Esophagus squamous epithelium (tissue), 5 donors: ENCODE data around the gene TBL2. TPM values are rescaled to one million over a fixed set of nuclear protein-coding genes. Genes with fewer than 3 reads are reported as not detected.
"Not testable (repeated sequence)": the region's sequence is repeated elsewhere in the genome, so short reads cannot be mapped to it uniquely, and the experiment has no call there.

ENCODE experiments used
- DNase-seq: peaks from one replicate; lab custom pipeline; 2025; lab: John Stamatoyannopoulos, UW
- H3K27ac ChIP-seq, 4 donors: fragments of 200-600 bp; sonication (generic); one replicate each; pipeline ENCODE4 v1.5.1; 2016 to 2019; ENCODE audit warnings: mild to moderate bottlenecking in 1 of 4
- H3K27me3 ChIP-seq, 4 donors: fragments of 200-600 bp; sonication (generic); 1 replicate in 3 of 4; 2 replicates in 1 of 4; pipeline versions ENCODE4 v1.5.1 to v1.6.0; 2017 to 2021; ENCODE audit warnings: antibody characterized with exemption in 1 of 4
- H3K36me3 ChIP-seq, 3 donors: fragments of 200-600 bp; sonication (generic); one replicate each; pipeline ENCODE4 v1.5.1; 2016 to 2019
- H3K4me1 ChIP-seq, 3 donors: fragments of 200-600 bp; sonication (generic); one replicate each; pipeline ENCODE4 v1.5.1; 2017 to 2019
- H3K4me3 ChIP-seq, 4 donors: fragments of 200-600 bp; sonication (generic); 1 replicate in 3 of 4; 2 replicates in 1 of 4; pipeline ENCODE4 v1.5.1; 2016 to 2019; ENCODE audit warnings: mild to moderate bottlenecking in 2 of 4, moderate library complexity in 1 of 4
- H3K9me3 ChIP-seq, 3 donors: fragments of 200-600 bp; sonication (generic); one replicate each; pipeline ENCODE4 v1.5.1; 2016 to 2019
- CTCF ChIP-seq, 6 experiments: fragments of 450-650 bp in 4 of 6; fragments of 200-600 bp in 2 of 6; sonication (generic) in 2 of 6; IDR thresholded peaks; one replicate each; pipeline ENCODE4 v1.5.1; 2016 to 2019; ENCODE audit warnings: antibody characterized with exemption in 6 of 6, mild to moderate bottlenecking in 4 of 6, moderate library complexity in 4 of 6
- POLR2A ChIP-seq, 4 donors: fragments of 450-650 bp; IDR thresholded peaks; one replicate each; pipeline ENCODE4 v1.6.1; 2017; ENCODE audit warnings: antibody characterized with exemption in 4 of 4, mild to moderate bottlenecking in 4 of 4, moderate library complexity in 3 of 4
- WGBS, 2 donors: methylation state at CpG; one replicate each; pipeline ENCODE4 v1.1.5; 2018; 5-methylcytosine and 5-hydroxymethylcytosine counted together
- intact Hi-C: fragments of 100-400 bp; cut with DNase I; formaldehyde crosslinking; loops from one replicate; pipeline ENCODE4 v1.15.0; 2022
- total RNA-seq, 4 donors: library from RNA; depleted of rRNA; stranded (reverse); fragments of >200 nt; gene quantifications; one replicate each; pipeline ENCODE4 v1.1.0, GENCODE V29; 2016
- donor health status: DM: yes; HTN: yes; CAD: no.

Gene TBL2
- total RNA-seq, 4 donors from 2014 or later = 18.1 to 34.8 (median 26.7) TPM

- no peak for DNase-seq
- Histone ChIP-seq H3K4me3 (no peak overlapping the region), H3K4me1 (peaks cover 0 to 27% (median 4%) of the 10 kb centered on the region in 3 donors), H3K9me3 (no peaks in the 10 kb centered on the region), H3K27ac (no peak overlapping the region), H3K36me3 (no peaks in the 10 kb centered on the region), H3K27me3 (peaks cover 0 to 79% (median 2%) of the 10 kb centered on the region in 4 donors)
- intact Hi-C loops = no loop called here
- WGBS, 2 donors = 75 to 82% methylated on average over 9 of the region's 11 CpGs
- no peak for TF ChIP-seq CTCF (IDR thresholded peaks at IDR 0.05)
- TF ChIP-seq POLR2A (IDR thresholded peaks at IDR 0.05) = no peak
Observed at GRCh38 chr7:73611017-73611555, 32.7 kb upstream of the TBL2 start.

GRCh38 chr7:73610105-73610504 is 31.7 kb upstream of the TBL2 start:
- no peak overlapping the region for H3K4me3 ChIP-seq
- WGBS, 2 donors = 64 to 79% methylated on average over 4 of the region's 4 CpGs
- peaks cover 0 to 27% (median 4%) of the 10 kb centered on the region in 3 donors for H3K4me1 ChIP-seq
- TF ChIP-seq CTCF (IDR thresholded peaks at IDR 0.05) (no peak), POLR2A (IDR thresholded peaks at IDR 0.05) (no peak)
- H3K36me3 ChIP-seq = no peaks in the 10 kb centered on the region
- intact Hi-C loops = no loop called here
- H3K9me3 ChIP-seq = no peaks in the 10 kb centered on the region
- no peak overlapping the region for H3K27ac ChIP-seq
- DNase-seq = no peak
- peaks cover 0 to 80% (median 2%) of the 10 kb centered on the region in 4 donors for H3K27me3 ChIP-seq

- H3K9me3 ChIP-seq, DNase-seq, H3K36me3 ChIP-seq, H3K4me3 ChIP-seq, H3K27ac ChIP-seq, H3K4me1 ChIP-seq: not testable (repeated sequence)
- intact Hi-C loops = loop anchor here (5.0 kb wide), 2 partner anchors 60 to 120 kb away; partner anchors contain the start of gene VPS37D
- 34 to 55% methylated on average over 4 to 5 of the region's 5 CpGs for WGBS, 2 donors
- peaks cover 0 to 67% (median 0%) of the 10 kb centered on the region in 4 donors for H3K27me3 ChIP-seq
Observed at GRCh38 chr7:73607692-73607983, 29.3 kb upstream of the TBL2 start.

- WGBS, 2 donors = 6 to 23% methylated on average over 4 to 15 of the region's 36 CpGs
- no peak for DNase-seq
- TF ChIP-seq POLR2A (IDR thresholded peaks at IDR 0.05) (no peak), CTCF (IDR thresholded peaks at IDR 0.05) (peak; percentile 84 to 98 (median 88))
- Histone ChIP-seq H3K4me3 (no peak overlapping the region), H3K4me1 (peaks cover 0 to 8% (median 4%) of the 10 kb centered on the region in 3 donors), H3K27me3 (peaks cover 0 to 67% (median 0%) of the 10 kb centered on the region in 4 donors), H3K27ac (no peak overlapping the region), H3K9me3 (no peaks in the 10 kb centered on the region), H3K36me3 (no peaks in the 10 kb centered on the region)
- intact Hi-C loops = loop anchor here (5.0 kb wide), 2 partner anchors 60 to 120 kb away; partner anchors contain the start of gene VPS37D
Observed at GRCh38 chr7:73606801-73607691, 28.7 kb upstream of the TBL2 start.

GRCh38 chr7:73605601-73606220 is 27.3 kb upstream of the TBL2 start:
- no peak overlapping the region for H3K27ac ChIP-seq
- intact Hi-C loops = loop anchor here (5.0 kb wide), 2 partner anchors 62 to 122 kb away; partner anchors contain the start of gene VPS37D
- no peaks in the 10 kb centered on the region for H3K36me3 ChIP-seq
- no peaks in the 10 kb centered on the region for H3K9me3 ChIP-seq
- H3K4me3 ChIP-seq = no peak overlapping the region
- no peak for DNase-seq
- peaks cover 0 to 61% (median 0%) of the 10 kb centered on the region in 4 donors for H3K27me3 ChIP-seq
- TF ChIP-seq CTCF (IDR thresholded peaks at IDR 0.05) (no peak), POLR2A (IDR thresholded peaks at IDR 0.05) (no peak)
- peaks cover 0 to 8% (median 4%) of the 10 kb centered on the region in 3 donors for H3K4me1 ChIP-seq
- WGBS, 2 donors = 65 to 71% methylated on average over 6 to 13 of the region's 23 CpGs
